Stomach (tissue), 9 donors: ENCODE data around the gene WDR5. TPM values are rescaled to one million over a fixed set of nuclear protein-coding genes. Genes with fewer than 3 reads are reported as not detected.
A peak's percentile ranks its signal among the peaks of the same experiment; 100 is the strongest.

ENCODE experiments used
- DNase-seq, 2 donors: peaks; one replicate each; pipeline versions ENCODE4 v3.0.0 to v3.0.0-alpha.2; 2013 to 2019
- H3K27ac ChIP-seq, 5 donors: fragments of 200-600 bp in 4 of 5; sonication (generic) in 4 of 5; one replicate each; pipeline ENCODE4 v1.5.1; 2013 to 2019; ENCODE audit warnings: mild to moderate bottlenecking in 1 of 5, moderate library complexity in 1 of 5
- H3K27me3 ChIP-seq, 3 donors: fragments of 200-600 bp; sonication (generic); one replicate each; pipeline ENCODE4 v1.5.1; 2017 to 2019; ENCODE audit warnings: mixed run types in 1 of 3
- H3K36me3 ChIP-seq, 4 donors: fragments of 200-600 bp; sonication (generic); 1 replicate in 3 of 4; 2 replicates in 1 of 4; pipeline ENCODE4 v1.5.1; 2016 to 2019
- H3K4me1 ChIP-seq, 4 donors: fragments of 200-600 bp; sonication (generic); one replicate each; pipeline ENCODE4 v1.5.1; 2016 to 2019
- H3K4me3 ChIP-seq, 4 donors: fragments of 200-600 bp; sonication (generic) in 3 of 4; one replicate each; pipeline ENCODE4 v1.5.1; 2016 to 2019; ENCODE audit warnings: mild to moderate bottlenecking in 1 of 4
- H3K9me3 ChIP-seq, 4 donors: fragments of 200-600 bp; sonication (generic); one replicate each; pipeline ENCODE4 v1.5.1; 2016 to 2019
- EP300 ChIP-seq: sonication (generic); formaldehyde crosslinking; IDR thresholded peaks from one replicate; pipeline ENCODE4 v1.6.1; 2017; ENCODE audit warnings: antibody characterized with exemption
- POLR2A ChIP-seq, 4 donors: fragments of 450-650 bp; IDR thresholded peaks; one replicate each; pipeline ENCODE4 v1.6.1; 2016; ENCODE audit warnings: antibody characterized with exemption in 4 of 4, control low read depth in 2 of 4, mild to moderate bottlenecking in 1 of 4, moderate library complexity in 1 of 4
- POLR2AphosphoS5 ChIP-seq, 3 donors: sonication (generic); formaldehyde crosslinking; IDR thresholded peaks; one replicate each; pipeline ENCODE4 v1.6.1; 2016; ENCODE audit warnings: antibody characterized with exemption in 3 of 3
- WGBS, 5 donors: extraction: QIAGEN DNeasy Blood & Tissue Kit in 3 of 5; methylation state at CpG; one replicate each; pipeline versions ENCODE4 v1.1.5 to v1.1.7; 2013 to 2018; 5-methylcytosine and 5-hydroxymethylcytosine counted together
- intact Hi-C: fragments of 100-400 bp; cut with DNase I; formaldehyde crosslinking; loops from one replicate; pipeline ENCODE4 v1.15.1; 2023; ENCODE audit warnings: low total_unique reads
- polyA plus RNA-seq, 3 donors: library from polyadenylated mRNA; stranded (reverse); fragments of 200-250 nt; gene quantifications; one replicate each; pipeline ENCODE4 v1.2.3, GENCODE V29; 2013
- total RNA-seq, 5 donors: library from RNA; depleted of rRNA; stranded (reverse); fragments of >200 nt; gene quantifications; one replicate each; pipeline versions ENCODE4 v1.1.0 to v1.2.3, GENCODE V29; 2014 to 2016
- TF ChIP-seq, protein P1 (sequence below), 7 experiments: fragments of 450-650 bp in 4 of 7; fragments of 200-600 bp in 3 of 7; sonication (generic) in 3 of 7; IDR thresholded peaks; one replicate each; pipeline ENCODE4 v1.5.1; 2016 to 2019; ENCODE audit warnings: antibody characterized with exemption in 7 of 7, control low read depth in 2 of 7, mild to moderate bottlenecking in 1 of 7
- donor health status: healthy with polysubstance abuse.
- donor health status: Bipolar disorder and iron deficiency.
- donor health status: healthy.

WDR5 gene
- total and polyA plus RNA-seq, 8 donors = 2.3 to 22.3 (median 14.1) TPM

DNA sequence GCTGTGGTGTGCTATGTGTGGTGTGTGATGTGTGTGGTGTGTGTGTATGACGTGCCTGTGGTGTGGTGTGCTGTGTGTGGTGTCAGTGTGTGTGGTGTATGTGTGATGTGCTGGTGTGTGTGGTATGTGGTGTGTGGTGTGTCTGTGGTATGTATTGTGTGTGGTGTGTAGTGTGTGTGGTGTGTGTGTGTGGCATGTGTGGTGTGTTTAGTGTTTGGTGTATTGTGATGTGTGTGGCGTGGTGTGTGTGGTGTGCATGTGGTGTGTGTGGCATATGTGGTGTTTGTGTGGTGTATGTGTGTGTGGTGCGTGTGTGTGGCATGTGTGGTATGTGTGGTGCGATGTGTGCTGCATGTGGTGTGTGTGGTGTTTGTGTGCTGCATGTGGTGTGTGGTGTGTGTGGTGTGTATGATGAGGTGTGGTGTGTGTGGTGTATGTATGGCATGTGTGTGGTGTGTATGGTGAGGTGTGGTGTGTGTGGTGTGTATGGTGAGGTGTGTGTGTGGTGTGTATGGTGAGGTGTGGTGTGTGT lies 46.7 kb downstream of the WDR5 start:
- intact Hi-C loops = no loop called here
- Histone ChIP-seq H3K27me3 (peaks cover 0 to 35% (median 12%) of the 10 kb centered on the region in 3 donors), H3K4me3 (no peak overlapping the region), H3K27ac (no peak overlapping the region), H3K9me3 (no peaks in the 10 kb centered on the region), H3K4me1 (peaks cover 0 to 23% (median 12%) of the 10 kb centered on the region in 4 donors), H3K36me3 (no peaks in the 10 kb centered on the region)
- no peak for TF ChIP-seq POLR2A (IDR thresholded peaks at IDR 0.05)
- TF ChIP-seq, protein P1, sequence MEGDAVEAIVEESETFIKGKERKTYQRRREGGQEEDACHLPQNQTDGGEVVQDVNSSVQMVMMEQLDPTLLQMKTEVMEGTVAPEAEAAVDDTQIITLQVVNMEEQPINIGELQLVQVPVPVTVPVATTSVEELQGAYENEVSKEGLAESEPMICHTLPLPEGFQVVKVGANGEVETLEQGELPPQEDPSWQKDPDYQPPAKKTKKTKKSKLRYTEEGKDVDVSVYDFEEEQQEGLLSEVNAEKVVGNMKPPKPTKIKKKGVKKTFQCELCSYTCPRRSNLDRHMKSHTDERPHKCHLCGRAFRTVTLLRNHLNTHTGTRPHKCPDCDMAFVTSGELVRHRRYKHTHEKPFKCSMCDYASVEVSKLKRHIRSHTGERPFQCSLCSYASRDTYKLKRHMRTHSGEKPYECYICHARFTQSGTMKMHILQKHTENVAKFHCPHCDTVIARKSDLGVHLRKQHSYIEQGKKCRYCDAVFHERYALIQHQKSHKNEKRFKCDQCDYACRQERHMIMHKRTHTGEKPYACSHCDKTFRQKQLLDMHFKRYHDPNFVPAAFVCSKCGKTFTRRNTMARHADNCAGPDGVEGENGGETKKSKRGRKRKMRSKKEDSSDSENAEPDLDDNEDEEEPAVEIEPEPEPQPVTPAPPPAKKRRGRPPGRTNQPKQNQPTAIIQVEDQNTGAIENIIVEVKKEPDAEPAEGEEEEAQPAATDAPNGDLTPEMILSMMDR (IDR thresholded peaks at IDR 0.05) = no peak
- TF ChIP-seq POLR2AphosphoS5 (IDR thresholded peaks at IDR 0.05) = no peak
- TF ChIP-seq EP300 = no peak
- WGBS, 5 donors = 89 to 97% (median 93%) methylated on average over 4 of the region's 4 CpGs
- DNase-seq = no peak

DNA sequence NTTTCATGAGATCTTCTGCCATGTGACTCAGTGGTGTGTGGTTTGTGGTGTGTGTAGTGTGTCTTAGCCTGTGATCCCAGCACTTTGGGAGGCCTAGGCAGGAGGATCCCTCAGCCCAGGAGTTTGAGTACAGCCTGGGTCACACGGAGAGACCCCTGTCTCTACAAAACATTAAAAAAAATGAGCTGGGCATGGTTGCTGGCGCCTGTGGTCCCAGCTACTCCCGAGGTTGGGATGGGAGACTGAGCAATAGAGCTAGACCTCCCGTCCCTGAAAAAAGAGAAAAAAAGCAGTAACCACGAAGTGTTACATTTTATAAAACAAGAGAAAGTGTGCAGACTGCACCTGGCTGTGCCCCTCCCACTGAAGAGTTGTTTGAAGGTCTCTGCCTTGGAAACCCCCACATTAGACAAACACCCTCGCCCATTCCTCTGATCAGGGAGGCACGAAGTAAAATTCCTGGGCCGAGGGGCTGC lies 49.7 kb downstream of the WDR5 start:
- peak overlapping the region in 1 of 5 donors; percentile 4 for H3K27ac ChIP-seq
- DNase-seq = peak in 1 of 2 donors; percentile 21
- 37 to 51% (median 40%) methylated on average over 8 of the region's 8 CpGs for WGBS, 5 donors
- H3K4me3 ChIP-seq = no peak overlapping the region
- H3K4me1 ChIP-seq = peaks cover 9 to 23% (median 16%) of the 10 kb centered on the region in 4 donors
- intact Hi-C loops = no loop called here
- no peaks in the 10 kb centered on the region for H3K9me3 ChIP-seq
- no peaks in the 10 kb centered on the region for H3K36me3 ChIP-seq
- peaks cover 0 to 30% (median 0%) of the 10 kb centered on the region in 3 donors for H3K27me3 ChIP-seq
- TF ChIP-seq, protein P1 (IDR thresholded peaks at IDR 0.05) = no peak
- TF ChIP-seq POLR2A (IDR thresholded peaks at IDR 0.05) = no peak
- TF ChIP-seq EP300 = no peak
- no peak for TF ChIP-seq POLR2AphosphoS5 (IDR thresholded peaks at IDR 0.05)

DNA sequence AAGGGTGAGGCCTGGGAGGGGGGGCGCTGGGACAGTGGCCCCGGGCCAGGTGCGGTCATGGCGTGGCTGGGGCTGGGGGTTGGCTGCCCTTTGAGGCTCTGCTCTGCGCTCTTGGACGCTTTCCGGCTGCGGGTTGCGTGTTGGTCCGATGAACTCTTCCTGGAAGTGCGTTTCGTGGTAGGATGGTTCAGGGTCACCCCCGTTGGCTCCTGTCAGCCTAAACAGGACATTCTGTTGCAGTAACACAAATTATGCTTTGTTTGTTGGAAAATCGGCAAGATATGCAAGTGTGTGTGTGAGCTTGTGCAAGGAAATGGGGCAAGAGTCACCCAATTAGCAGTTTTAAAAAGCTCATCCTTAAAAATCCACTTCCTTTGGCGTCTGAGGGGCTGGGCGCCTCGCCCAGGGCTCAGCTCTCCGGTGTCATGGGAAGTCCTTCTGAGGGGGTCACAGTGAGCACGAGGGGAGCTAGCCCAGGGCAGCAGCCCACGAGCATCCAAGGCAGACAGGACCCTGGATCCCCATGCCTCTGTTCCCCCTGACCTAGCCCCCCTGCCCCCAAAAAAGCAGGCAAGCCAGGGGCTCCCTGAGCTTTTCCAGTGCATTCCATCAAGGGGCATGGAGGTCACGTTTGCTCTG lies 50.7 kb downstream of the WDR5 start:
- TF ChIP-seq, protein P1 (IDR thresholded peaks at IDR 0.05) = no peak
- TF ChIP-seq POLR2AphosphoS5 (IDR thresholded peaks at IDR 0.05) (no peak), POLR2A (IDR thresholded peaks at IDR 0.05) (no peak), EP300 (no peak)
- Histone ChIP-seq H3K4me1 (peaks cover 9 to 23% (median 16%) of the 10 kb centered on the region in 4 donors), H3K27me3 (peaks cover 0 to 28% (median 0%) of the 10 kb centered on the region in 3 donors), H3K36me3 (no peaks in the 10 kb centered on the region), H3K4me3 (no peak overlapping the region), H3K9me3 (no peaks in the 10 kb centered on the region), H3K27ac (peak overlapping the region in 2 of 5 donors; percentile 24 to 36)
- DNase-seq = peak in 1 of 2 donors; percentile 31
- WGBS, 5 donors = 55 to 62% (median 59%) methylated on average over 17 to 21 of the region's 21 CpGs
- intact Hi-C loops = no loop called here

DNA sequence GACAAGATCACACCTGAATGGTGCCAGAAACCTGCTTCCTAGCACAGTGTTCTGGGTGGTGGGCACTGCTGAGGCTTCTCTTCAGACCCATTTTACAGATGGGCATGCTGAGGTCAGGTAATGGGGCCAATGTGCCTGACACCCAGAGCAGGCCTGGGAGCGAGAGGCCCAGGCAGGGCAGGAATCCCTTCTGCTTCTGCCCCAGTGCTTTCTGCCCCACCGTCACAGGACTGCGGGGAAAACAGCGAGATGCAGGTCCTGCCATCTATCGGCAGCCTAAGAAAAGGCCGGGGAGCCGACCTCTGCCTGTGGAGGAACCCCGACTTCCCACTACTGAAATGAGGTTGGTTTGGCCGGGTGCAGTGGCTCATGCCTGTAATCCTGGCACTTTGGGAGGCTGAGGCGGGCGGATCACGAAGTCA lies 51.2 kb downstream of the WDR5 start:
- no peak for DNase-seq
- intact Hi-C loops = no loop called here
- Histone ChIP-seq H3K4me3 (no peak overlapping the region), H3K9me3 (no peaks in the 10 kb centered on the region), H3K27ac (peak overlapping the region in 1 of 5 donors; percentile 24), H3K36me3 (no peaks in the 10 kb centered on the region), H3K4me1 (peaks cover 9 to 23% (median 16%) of the 10 kb centered on the region in 4 donors), H3K27me3 (peaks cover 0 to 28% (median 0%) of the 10 kb centered on the region in 3 donors)
- TF ChIP-seq POLR2AphosphoS5 (IDR thresholded peaks at IDR 0.05) (no peak), POLR2A (IDR thresholded peaks at IDR 0.05) (no peak), EP300 (no peak)
- TF ChIP-seq, protein P1 (IDR thresholded peaks at IDR 0.05) = no peak
- WGBS, 5 donors = 76 to 92% (median 87%) methylated on average over 9 to 12 of the region's 12 CpGs
